OCI-M2 (cell line): Measurements from ENCODE around the gene CFTR.
"Not testable (repeated sequence)": the region's sequence is repeated elsewhere in the genome, so short reads cannot be mapped to it uniquely, and the experiment has no call there.

Experiments used
- DNase-seq: peaks from one replicate; lab custom pipeline; 2025; ENCODE audit not compliant: unreplicated experiment; lab: John Stamatoyannopoulos, UW

Gene CFTR

GRCh38 chr7:117493460-117493859, 13.6 kb downstream of the CFTR start:
- no peak for DNase-seq

- DNase-seq = no peak
Measured at GRCh38 chr7:117495308-117495707, 15.5 kb downstream of the CFTR start.

- DNase-seq = no peak
Measured at GRCh38 chr7:117502331-117502730, 22.5 kb downstream of the CFTR start.

- no peak for DNase-seq
Measured at GRCh38 chr7:117505238-117505637, 25.4 kb downstream of the CFTR start.

GRCh38 chr7:117508676-117509075, 28.9 kb downstream of the CFTR start:
- no peak for DNase-seq

GRCh38 chr7:117517194-117517593, 37.4 kb downstream of the CFTR start:
- not testable (repeated sequence) for DNase-seq

- no peak for DNase-seq
Measured at GRCh38 chr7:117530390-117530789, 50.6 kb downstream of the CFTR start.

GRCh38 chr7:117531595-117532244, 51.9 kb downstream of the CFTR start:
- DNase-seq = no peak

GRCh38 chr7:117538053-117538452, 58.2 kb downstream of the CFTR start:
- no peak for DNase-seq

- no peak for DNase-seq
Measured at GRCh38 chr7:117544061-117544460, 64.2 kb downstream of the CFTR start.

- no peak for DNase-seq
Measured at GRCh38 chr7:117548035-117548434, 68.2 kb downstream of the CFTR start.

- DNase-seq = no peak
Measured at GRCh38 chr7:117550625-117551024, 70.8 kb downstream of the CFTR start.

GRCh38 chr7:117552660-117553059, 72.8 kb downstream of the CFTR start:
- no peak for DNase-seq

GRCh38 chr7:117555260-117555659, 75.4 kb downstream of the CFTR start:
- DNase-seq = no peak

- DNase-seq = no peak
Measured at GRCh38 chr7:117559391-117559790, 79.6 kb downstream of the CFTR start.

GRCh38 chr7:117560030-117560429, 80.2 kb downstream of the CFTR start:
- DNase-seq = no peak

- DNase-seq = no peak
Measured at GRCh38 chr7:117562759-117563158, 82.9 kb downstream of the CFTR start.

GRCh38 chr7:117564080-117564479, 84.3 kb downstream of the CFTR start:
- DNase-seq = no peak

- no peak for DNase-seq
Measured at GRCh38 chr7:117564627-117565026, 84.8 kb downstream of the CFTR start.

GRCh38 chr7:117565226-117565625, 85.4 kb downstream of the CFTR start:
- no peak for DNase-seq

GRCh38 chr7:117567781-117568180, 88.0 kb downstream of the CFTR start:
- no peak for DNase-seq

- DNase-seq = no peak
Measured at GRCh38 chr7:117572856-117573620, 93.2 kb downstream of the CFTR start.

- no peak for DNase-seq
Measured at GRCh38 chr7:117581424-117581823, 101.6 kb downstream of the CFTR start.
